NCI-H446 treated with DMSO at 0.1 percent for 48 hours (cell line): ENCODE results near the gene MEF2C.

Experiments
- DNase-seq: peaks from one replicate; lab custom pipeline; 2025; lab: John Stamatoyannopoulos, UW

Gene MEF2C

DNA sequence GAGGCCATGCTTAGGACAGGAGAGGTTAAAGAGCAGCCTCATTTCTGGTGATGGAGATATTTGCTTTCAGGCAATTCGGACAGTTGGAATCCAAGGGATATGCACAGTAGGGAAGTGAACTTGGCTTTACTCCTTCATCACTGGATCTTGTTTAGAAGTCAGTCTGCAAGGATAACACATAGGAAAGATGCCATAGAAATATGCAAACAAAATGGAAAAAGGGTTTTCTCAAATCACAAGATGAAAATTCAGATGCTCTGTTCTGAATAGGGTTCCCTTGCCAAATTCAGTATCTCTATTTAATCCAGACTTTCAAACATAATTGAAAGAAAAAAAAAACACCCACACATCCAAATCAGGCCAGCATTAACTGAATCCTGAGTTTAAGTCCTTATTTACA, 166.9 kb downstream of the MEF2C start:
- DNase-seq: no peak

GRCh38 chr5:88715503-88715902, 167.5 kb downstream of the MEF2C start:
- no peak for DNase-seq

DNA sequence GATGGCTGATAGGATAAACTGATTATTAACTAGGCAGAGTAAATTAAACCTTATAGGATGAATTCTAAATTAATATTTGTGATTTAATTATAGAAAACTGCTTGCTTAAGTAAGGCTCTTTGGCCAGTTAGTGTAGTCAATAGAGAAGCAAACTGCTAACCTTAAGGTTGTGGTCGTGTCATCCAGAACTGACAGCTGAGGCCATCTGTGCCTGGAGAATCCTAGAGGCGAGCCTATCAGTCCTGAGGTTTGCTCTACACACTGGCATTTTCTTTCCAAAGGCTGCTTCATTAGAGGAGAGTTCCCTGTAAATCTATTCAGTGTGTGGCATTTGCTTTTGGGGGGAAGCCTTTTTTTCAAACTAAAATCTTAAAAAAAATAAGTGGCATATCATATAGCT, 169.2 kb downstream of the MEF2C start:
- no peak for DNase-seq

GRCh38 chr5:88708682-88709398, 174.1 kb downstream of the MEF2C start:
- DNase-seq: no peak

- DNase-seq: no peak
Observed at GRCh38 chr5:88708021-88708420, 175.0 kb downstream of the MEF2C start.

- DNase-seq: no peak
Observed at GRCh38 chr5:88707216-88707965, 175.6 kb downstream of the MEF2C start.

- DNase-seq: no peak
Observed at GRCh38 chr5:88702332-88702731, 180.7 kb downstream of the MEF2C start.

DNA sequence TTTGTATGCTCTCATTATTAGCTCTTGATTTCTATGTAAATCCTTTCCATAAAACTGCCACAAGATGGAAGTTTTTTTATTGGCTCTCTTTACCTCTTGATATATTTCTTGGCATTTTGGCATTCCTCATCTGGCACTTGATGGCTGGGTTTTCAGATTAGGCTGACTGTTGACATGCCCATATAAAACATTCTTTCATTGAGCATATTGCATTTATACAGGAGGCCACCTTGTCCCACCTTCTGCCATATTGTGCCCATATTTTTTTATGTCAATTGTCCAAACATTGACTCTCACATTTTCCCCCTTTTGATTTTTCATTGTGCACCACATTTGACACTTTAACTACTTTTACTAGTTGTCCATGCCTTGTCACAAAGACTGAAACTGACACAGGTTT, 182.9 kb downstream of the MEF2C start:
- no peak for DNase-seq

- DNase-seq: no peak
Observed at GRCh38 chr5:88698290-88698689, 184.7 kb downstream of the MEF2C start.

GRCh38 chr5:88696466-88696865, 186.5 kb downstream of the MEF2C start:
- DNase-seq: no peak

DNA sequence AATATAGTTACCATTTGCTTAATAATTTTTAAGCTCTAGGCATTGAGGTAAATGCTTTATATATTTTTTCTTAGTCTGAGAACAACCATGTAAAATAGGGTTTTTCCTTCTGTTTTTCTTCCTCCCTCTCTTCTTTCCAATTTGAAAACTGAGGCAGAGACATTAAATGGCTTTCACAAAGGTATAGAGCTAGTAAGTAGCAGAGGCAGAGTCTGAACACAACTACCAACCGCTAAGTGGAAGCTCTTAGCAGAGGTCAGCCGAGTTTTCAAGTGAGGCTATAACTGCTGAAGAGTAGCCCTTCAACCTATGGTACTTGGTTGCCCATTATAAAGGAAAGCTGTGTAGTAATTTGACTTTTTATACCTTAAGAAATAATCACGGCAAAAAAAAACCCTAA, 187.1 kb downstream of the MEF2C start:
- DNase-seq: no peak

DNA sequence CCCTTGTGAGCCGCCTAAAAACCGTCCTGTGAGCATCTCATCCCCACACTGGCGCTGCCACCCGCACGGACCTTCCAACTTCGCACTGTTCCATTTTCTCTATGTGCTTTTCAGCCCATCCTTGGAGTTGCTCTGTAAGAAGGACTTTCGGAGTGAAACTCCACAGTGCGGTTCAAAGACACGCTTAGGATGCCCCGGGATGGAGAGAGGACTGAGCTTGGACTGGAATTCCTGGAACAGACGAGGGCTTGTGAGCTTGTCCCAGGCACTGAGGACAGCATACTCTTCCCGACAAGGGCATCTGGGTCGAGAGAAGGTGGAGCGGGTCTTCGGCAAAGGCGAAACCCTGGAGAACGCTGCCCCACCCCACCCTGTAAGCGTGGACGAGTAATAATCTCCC, 187.8 kb downstream of the MEF2C start:
- DNase-seq: no peak

GRCh38 chr5:88694023-88694679, 188.8 kb downstream of the MEF2C start:
- DNase-seq: no peak

DNA sequence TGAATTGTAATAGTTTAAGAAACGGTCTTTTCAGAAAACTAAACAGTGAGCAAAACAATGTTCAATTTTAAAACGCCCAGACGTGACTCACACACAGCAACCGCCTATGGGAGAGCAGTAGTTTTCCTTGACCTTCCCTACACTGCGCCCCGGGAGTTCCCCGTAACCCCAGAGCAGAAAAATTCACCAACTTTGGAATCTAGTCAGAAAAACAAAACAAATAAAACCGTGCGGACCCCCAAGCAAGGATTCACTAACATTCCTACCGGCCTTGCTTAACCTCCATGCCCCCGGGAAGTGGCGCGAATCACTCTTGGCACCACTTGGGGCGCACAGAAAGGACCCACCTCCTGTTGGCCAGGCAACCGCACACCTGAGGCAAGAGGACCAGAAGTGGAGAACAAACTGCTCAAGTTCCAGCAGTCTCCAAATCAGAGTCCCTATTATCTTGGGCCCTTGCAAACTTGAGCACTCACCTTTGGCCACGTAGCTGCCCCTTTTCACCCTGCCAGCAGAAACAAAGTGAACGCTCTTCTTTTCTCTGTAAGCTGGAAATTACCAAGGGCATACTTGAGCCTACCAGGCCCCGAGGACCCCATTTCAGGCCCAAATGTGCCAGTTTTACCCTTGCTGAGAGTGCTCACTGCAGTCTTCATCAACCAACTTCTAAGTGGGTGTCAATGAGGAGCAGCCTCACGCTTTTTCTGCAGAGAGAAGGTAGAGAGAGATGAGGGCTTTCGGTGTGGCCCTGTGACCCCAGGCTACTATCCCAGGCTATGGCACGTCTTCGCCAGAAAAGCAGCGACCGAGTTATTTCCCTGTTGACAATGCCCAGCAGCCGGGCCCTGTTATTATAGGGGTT, 189.7 kb downstream of the MEF2C start:
- no peak for DNase-seq

DNA sequence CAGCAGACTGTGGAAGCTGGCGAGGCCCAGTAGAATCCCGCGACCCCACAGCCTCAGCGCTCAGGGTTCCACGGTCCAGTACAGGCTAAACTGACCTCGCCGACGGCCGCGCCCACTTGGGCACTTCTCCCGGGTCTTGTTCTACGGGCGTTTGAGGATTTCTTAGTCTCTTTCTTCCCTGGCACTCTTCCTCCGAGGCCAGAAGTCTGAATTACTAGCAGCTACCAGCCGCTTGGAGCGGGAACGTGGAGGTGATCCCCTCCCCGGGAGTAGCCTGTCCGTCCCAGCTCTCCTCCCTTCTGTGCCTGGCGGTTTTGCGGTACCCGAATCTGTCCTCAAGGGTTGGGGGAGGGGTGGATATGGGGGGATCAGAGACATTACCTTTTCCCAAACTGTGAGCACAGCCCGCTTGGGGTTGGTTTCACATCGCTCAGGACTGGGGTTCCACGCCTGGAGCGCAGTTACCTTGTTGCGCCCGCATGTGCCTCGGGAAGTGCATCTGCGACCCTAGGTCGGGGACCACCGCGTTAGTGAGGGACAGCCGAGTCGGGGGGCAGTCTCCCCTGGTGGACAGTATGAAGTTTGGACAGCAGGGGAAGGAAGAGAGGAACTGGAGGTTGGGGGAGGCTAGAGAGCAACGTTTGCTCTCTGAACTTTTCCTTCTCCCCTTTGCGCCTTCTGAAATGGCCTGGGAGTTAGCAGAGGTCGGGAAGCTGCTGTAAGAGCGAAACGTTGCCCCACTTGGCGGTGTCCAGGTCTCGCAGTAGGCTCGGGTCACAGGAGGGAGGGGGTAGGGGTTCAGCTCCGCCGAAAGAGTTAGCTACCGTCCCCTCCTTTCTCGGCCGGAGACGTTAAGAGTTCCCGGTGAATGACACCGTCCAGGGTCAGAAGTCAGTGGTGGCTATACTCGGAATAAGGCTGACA, 190.8 kb downstream of the MEF2C start:
- no peak for DNase-seq

GRCh38 chr5:88691230-88691582, 191.8 kb downstream of the MEF2C start:
- DNase-seq: no peak

DNA sequence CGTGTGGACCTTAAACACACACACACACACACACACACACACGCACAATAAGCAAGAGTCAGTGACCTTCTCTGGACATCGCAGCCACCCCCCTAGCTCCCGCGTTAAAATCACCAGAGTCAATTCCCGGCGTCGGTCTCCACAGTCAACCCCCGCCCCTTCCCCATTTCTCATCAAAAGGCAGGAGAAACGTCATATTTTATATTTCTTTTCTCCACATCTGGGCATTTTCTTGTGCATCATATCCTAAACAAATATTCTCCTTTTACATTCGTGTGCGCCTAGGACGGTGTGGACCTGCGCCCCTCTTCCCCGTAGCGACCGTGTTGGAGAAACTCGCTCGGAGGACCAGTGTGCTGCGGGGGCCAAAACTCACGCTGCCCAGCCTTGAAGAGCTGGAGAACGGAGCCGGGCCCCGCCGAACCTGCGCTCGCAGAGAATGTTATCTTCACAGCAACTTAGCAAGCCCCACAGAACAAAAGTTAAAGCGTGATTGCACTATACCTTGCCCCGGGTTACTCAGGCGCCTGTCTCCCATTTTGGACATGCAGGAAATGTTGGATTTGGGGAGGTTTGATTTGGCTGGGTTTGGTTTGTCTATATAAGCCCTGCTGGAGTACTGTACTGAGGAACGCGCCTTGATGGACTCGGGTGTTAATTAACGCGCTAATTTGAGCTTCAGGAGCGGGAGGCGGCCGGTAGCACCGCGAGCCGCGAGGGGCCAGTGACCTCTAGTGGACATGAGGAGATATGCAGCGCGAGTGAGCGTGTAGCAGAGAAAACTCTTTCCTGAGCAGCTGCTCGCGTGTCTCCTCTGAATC, 192.4 kb downstream of the MEF2C start:
- DNase-seq: peak; percentile 65

- no peak for DNase-seq
Observed at GRCh38 chr5:88689668-88690408, 193.1 kb downstream of the MEF2C start.

GRCh38 chr5:88688984-88689667, 193.9 kb downstream of the MEF2C start:
- DNase-seq: no peak
